ENCODE data around the gene RPL29. TPM values are rescaled to one million over a fixed set of nuclear protein-coding genes. Genes with fewer than 3 reads are reported as not detected.

Gene RPL29
- total and polyA plus RNA-seq, 2 of the 8 experiments (the other 6 are each of a cell fraction or from before 2014, with no cell fraction given), result 1,467 to 2,660 TPM

DNA sequence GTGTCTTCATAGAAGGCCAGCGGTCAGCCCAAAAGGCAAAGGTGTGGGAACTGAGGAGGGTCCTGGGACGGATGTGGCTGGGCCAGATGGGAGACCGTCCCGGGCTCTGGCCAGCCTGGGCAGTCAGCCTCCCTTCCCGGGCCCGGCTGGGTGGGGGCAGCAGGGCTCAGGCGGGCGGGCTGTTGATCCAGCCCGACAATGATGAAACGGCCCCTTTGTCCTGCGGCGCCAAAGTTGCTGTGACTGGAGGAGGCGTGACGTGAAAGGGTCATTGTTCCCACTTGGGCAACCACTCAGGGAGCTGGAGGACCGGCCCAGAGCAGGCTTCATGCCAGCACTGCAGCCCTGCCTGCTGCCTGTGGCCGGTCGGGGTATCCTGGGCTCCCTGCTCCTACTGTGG lies 44.2 kb upstream of the RPL29 start (continued):
- TF ChIP-seq, protein P1, sequence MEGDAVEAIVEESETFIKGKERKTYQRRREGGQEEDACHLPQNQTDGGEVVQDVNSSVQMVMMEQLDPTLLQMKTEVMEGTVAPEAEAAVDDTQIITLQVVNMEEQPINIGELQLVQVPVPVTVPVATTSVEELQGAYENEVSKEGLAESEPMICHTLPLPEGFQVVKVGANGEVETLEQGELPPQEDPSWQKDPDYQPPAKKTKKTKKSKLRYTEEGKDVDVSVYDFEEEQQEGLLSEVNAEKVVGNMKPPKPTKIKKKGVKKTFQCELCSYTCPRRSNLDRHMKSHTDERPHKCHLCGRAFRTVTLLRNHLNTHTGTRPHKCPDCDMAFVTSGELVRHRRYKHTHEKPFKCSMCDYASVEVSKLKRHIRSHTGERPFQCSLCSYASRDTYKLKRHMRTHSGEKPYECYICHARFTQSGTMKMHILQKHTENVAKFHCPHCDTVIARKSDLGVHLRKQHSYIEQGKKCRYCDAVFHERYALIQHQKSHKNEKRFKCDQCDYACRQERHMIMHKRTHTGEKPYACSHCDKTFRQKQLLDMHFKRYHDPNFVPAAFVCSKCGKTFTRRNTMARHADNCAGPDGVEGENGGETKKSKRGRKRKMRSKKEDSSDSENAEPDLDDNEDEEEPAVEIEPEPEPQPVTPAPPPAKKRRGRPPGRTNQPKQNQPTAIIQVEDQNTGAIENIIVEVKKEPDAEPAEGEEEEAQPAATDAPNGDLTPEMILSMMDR (IDR thresholded peaks at IDR 0.05; ENCODE audit: control extremely low read depth in 1 of 3, insufficient read depth in 1 of 3, low read depth in 1 of 3, low read length in 3 of 3), result no peak
- TF ChIP-seq YY1 (IDR thresholded peaks at IDR 0.05; ENCODE audit: low read depth, low read length) (no peak), SP1 (IDR thresholded peaks at IDR 0.05; ENCODE audit: low read depth, low read length) (no peak), RAD21 (IDR thresholded peaks at IDR 0.05 in 1 of 2, conservative IDR thresholded peaks at IDR 0.05 in 1 of 2; ENCODE audit: low read depth in 2 of 2, low read length in 2 of 2) (no peak)
